ENCODE measurements around the gene VAV3. TPM values are rescaled to one million over a fixed set of nuclear protein-coding genes. Genes with fewer than 3 reads are reported as not detected.

VAV3 gene
- total and polyA plus RNA-seq, 10 of the 15 experiments (the other 5 are each of a cell fraction or from before 2014, with no cell fraction given) = 0.84 to 5.5 (median 3.4) TPM

- Histone ChIP-seq H3K27me3 (replicated peaks in 1 of 2; ENCODE audit: control insufficient read depth in 2 of 2, insufficient read depth in 2 of 2, low read length in 1 of 2) (no peaks in the 10 kb centered on the region; a peak in 1 of 4 replicates), H4K20me1 (ENCODE audit: control insufficient read depth, insufficient read depth) (no peaks in the 10 kb centered on the region), H3K27ac (ENCODE audit: control insufficient read depth, insufficient read depth) (no peak overlapping the region), H3K79me2 (ENCODE audit: control insufficient read depth, insufficient read depth, low read length) (no peaks in the 10 kb centered on the region), H2AFZ (ENCODE audit: control insufficient read depth, low read depth, low read length) (no peak overlapping the region), H3K4me2 (ENCODE audit: control insufficient read depth, insufficient read depth) (no peak overlapping the region), H3K4me3 (no peak overlapping the region), H3K9ac (ENCODE audit: control insufficient read depth, insufficient read depth, low read length) (no peak overlapping the region), H3K36me3 (ENCODE audit: control insufficient read depth in 2 of 2, insufficient read depth in 2 of 2, low read length in 1 of 2) (no peaks in the 10 kb centered on the region), H3K4me1 (ENCODE audit: control insufficient read depth, insufficient read depth, low read length) (no peaks in the 10 kb centered on the region), H3K9me3 (replicated peaks; ENCODE audit: control insufficient read depth, insufficient read depth, low read length) (no peaks in the 10 kb centered on the region)
- ChIA-PET RAD21 (ENCODE audit: unreplicated experiment) (no interaction called here), POLR2A (no interaction called here), CTCF (no interaction called here), SMC1A (ENCODE audit: uncharacterized antibody, unreplicated experiment) (no interaction called here)
- no peak for TF ChIP-seq ZNF274 (IDR thresholded peaks at IDR 0.05; ENCODE audit: insufficient read depth, insufficient read length)
- no peak for TF ChIP-seq HCFC1 (IDR thresholded peaks at IDR 0.05; ENCODE audit: low read length)
- no peak for TF ChIP-seq NFIC (IDR thresholded peaks at IDR 0.05; ENCODE audit: low read depth, low read length)
- no peak for TF ChIP-seq WRNIP1 (IDR thresholded peaks at IDR 0.05; ENCODE audit: borderline replicate concordance, low read depth, low read length)
- no peak for TF ChIP-seq TAF1 (IDR thresholded peaks at IDR 0.05; ENCODE audit: borderline replicate concordance, low read depth, low read length)
- no peak for TF ChIP-seq REST (IDR thresholded peaks at IDR 0.05; ENCODE audit: low read depth, low read length)
- no peak for TF ChIP-seq MLLT1 (IDR thresholded peaks at IDR 0.05)
- no peak for TF ChIP-seq ZNF592 (IDR thresholded peaks at IDR 0.05)
- no peak for TF ChIP-seq RUNX3 (IDR thresholded peaks at IDR 0.05; ENCODE audit: low read length)
- FAIRE-seq (no peak), DNase-seq (ENCODE audit: low read depth, low spot score) (no peak), ATAC-seq (no peak)
- intact Hi-C loops (cut with micrococcal nuclease; ENCODE audit: unreplicated experiment) (loop anchor here (10.0 kb wide), 1 partner anchor 581 kb away; no protein-coding TSS in a partner anchor), in situ Hi-C loops (cut with MboI) (loop anchor here (25.0 kb wide), 1 partner anchor 257 kb away; no protein-coding TSS in a partner anchor)
- BruUV-seq (replicated peaks) = no TSS peak
- 31% methylated on average over 4 of the region's 4 CpGs for WGBS (ENCODE audit: insufficient coverage, insufficient replicate concordance, low lambda C conversion rate, missing lambda C conversion rate)
These were observed 420.7 kb downstream of the VAV3 start for GRCh38 chr1:107544285-107544684.

Data from GM12878 (cell line).